H7 (cell line): ENCODE measurements around the gene LRPAP1. TPM values are rescaled to one million over a fixed set of nuclear protein-coding genes. Genes with fewer than 3 reads are reported as not detected.

Source experiments
- DNase-seq: peaks from one replicate; pipeline ENCODE4 v3.0.0; 2012
- H3K27me3 ChIP-seq: 2 replicates; pipeline ENCODE4 v1.6.0; 2011; ENCODE audit warnings: mild to moderate bottlenecking, low read length; ENCODE audit not compliant: control insufficient read depth, insufficient read depth
- H3K36me3 ChIP-seq: replicated peaks from 2 replicates; pipeline ENCODE4 v1.5.1; 2011; ENCODE audit warnings: low read length; ENCODE audit not compliant: control insufficient read depth, insufficient read depth
- H3K4me3 ChIP-seq: 2 replicates; pipeline ENCODE4 v1.5.1; 2011; ENCODE audit warnings: low read depth, mild to moderate bottlenecking, control low read depth, low read length, moderate library complexity; ENCODE audit not compliant: insufficient read depth
- total RNA-seq: library from RNA; depleted of rRNA; stranded (reverse); fragments of >200 nt; shearing (Covaris generic); gene quantifications from 2 replicates; pipeline ENCODE4 v1.2.3, GENCODE V29; 2014

Gene LRPAP1
- total RNA-seq, 1 experiment from 2014 or later = 101 TPM

DNA sequence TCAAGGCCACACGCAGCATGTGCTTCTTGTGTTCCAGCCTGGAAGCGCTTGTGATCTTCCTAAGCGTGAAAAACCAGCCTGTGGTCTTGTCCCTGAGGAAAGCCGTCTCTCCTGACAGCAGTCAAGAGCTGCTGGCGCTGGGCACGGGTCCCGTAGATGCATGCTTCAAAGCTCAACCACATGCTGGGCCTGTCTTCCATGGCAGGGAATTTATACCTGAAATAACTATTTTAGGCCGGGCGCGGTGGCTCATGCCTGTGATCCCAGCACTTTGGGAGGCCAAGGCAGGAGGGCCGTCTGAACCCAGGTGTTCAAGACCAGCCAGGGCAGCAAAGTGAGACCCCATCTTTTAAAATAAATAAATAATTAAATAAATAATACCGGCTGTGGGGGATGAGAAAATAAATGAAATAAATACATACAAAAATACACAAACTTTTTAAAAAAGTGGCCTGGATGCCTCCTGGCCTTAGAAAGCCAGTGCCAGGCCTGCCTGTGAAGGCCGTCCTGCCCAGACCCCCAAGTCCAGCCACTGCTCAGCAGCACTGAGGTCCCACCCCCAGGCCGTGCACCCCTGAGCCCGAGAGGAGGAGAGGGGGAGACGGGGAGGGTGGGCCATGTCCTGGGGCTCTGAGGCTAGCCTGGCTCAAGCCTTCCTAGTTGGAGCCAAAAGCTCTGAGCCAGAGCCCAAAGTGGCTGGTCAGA, 10.4 kb downstream of the LRPAP1 start:
- no peaks in the 10 kb centered on the region for H3K27me3 ChIP-seq
- no peak overlapping the region for H3K4me3 ChIP-seq
- H3K36me3 ChIP-seq = peaks cover 19% of the 10 kb centered on the region
- DNase-seq = no peak

DNA sequence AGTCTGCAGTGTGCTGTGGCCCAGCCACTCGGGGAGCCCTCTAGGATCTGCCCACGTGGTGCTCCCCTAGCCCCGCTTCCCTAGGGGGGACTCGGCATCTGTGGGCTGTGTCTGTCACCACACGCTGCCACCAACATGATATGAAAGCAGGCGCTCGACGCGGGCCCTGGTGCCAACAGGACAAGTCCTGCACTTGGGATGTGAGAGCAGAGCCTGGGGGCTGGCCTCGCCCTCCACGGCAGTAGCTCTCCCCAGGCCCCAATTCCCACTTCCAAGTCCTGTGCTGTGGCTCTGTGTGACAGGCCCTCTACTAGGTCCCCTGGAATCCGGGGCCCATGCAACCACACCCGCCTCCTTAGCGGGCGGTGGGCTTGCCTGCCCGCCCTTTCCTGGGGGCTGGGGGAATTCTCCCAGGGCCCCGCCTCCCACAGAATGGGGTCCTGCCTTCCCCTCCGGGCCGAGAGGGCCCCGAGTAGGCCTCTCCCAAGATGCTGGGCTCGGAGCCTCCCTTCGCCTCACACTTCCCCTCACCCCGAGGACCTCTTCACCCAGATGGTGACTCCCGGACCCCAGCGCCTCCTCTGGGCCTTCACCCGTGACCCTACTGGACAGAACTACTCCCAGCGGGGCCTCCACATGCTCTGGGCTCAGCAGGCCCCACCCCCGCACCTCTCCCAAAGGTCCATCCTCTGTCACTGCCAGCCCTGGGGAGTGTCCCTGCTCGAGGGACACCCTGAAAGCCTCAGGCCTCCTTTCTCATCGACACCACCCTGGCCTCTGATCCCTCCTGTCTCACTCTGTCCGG, 11.2 kb downstream of the LRPAP1 start:
- H3K36me3 ChIP-seq = peaks cover 21% of the 10 kb centered on the region
- DNase-seq = no peak
- H3K27me3 ChIP-seq = no peaks in the 10 kb centered on the region
- no peak overlapping the region for H3K4me3 ChIP-seq

- H3K4me3 ChIP-seq = no peak overlapping the region
- H3K27me3 ChIP-seq = no peaks in the 10 kb centered on the region
- no peak for DNase-seq
- peaks cover 21% of the 10 kb centered on the region for H3K36me3 ChIP-seq
Observed at GRCh38 chr4:3520276-3520675, 11.9 kb downstream of the LRPAP1 start.

DNA sequence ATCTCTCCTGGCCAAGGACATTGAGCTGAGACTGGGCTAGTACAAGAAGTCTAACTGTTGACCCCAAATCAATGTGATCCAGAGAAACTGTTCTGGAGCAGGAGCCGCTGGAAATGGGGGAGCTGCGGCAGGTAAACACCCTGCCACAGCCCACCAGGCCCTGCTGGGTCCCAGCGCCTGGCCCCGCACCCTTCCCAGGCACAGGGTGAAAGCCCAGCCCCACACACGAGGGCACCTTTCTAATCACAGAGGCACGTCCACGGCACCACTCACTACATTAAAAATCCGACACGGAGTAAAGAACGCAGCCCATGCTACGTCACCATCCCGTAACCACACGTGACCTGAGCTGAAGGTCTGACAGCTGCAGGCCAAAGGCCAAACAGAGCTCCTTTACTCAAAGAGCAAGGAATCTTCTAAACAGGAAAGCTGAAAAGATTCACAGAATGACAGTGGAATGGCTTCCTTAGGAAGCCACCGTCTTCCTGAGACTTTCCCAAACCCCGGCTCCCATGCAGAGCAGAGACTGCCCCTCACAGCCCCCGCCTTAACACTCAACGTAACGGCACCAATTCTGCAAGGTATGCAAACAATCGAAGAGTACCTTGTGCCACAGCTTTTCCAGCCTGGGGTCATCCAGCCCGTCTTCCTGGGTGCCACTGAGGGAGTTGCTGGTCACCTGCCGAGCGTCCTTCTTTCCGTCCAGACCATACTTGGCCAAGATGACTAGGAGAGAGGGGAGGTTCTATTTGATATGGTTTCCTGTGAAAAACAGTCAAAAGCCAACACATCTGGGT, 12.6 kb downstream of the LRPAP1 start:
- DNase-seq = no peak
- Histone ChIP-seq H3K36me3 (peaks cover 20% of the 10 kb centered on the region), H3K4me3 (no peak overlapping the region), H3K27me3 (no peaks in the 10 kb centered on the region)

GRCh38 chr4:3518941-3519340, 13.3 kb downstream of the LRPAP1 start:
- Histone ChIP-seq H3K4me3 (no peak overlapping the region), H3K27me3 (no peaks in the 10 kb centered on the region), H3K36me3 (peaks cover 19% of the 10 kb centered on the region)
- DNase-seq = no peak

DNA sequence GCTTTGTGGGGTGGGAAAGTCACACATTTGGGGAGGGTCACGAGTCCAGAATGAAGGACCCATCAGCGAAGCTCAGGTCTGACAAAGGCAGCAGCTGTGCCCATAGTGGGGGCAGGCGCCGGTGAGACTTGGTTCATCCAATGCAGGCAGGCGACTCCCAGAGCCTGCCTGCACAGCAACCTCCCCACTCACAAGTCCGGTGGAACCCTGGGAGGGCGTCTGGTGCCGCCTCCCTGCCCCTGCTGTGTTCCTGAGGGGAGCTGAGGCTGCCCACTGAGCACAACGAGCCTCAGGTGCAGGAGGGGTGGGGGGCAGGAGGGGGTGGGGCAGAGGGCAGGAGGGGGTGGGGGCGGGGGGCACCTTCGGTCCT, 13.7 kb downstream of the LRPAP1 start:
- Histone ChIP-seq H3K27me3 (no peaks in the 10 kb centered on the region), H3K36me3 (peaks cover 21% of the 10 kb centered on the region), H3K4me3 (no peak overlapping the region)
- no peak for DNase-seq

- no peak for DNase-seq
- no peak overlapping the region for H3K4me3 ChIP-seq
- H3K27me3 ChIP-seq = no peaks in the 10 kb centered on the region
- peaks cover 22% of the 10 kb centered on the region for H3K36me3 ChIP-seq
Observed at GRCh38 chr4:3517731-3518510, 14.3 kb downstream of the LRPAP1 start.

DNA sequence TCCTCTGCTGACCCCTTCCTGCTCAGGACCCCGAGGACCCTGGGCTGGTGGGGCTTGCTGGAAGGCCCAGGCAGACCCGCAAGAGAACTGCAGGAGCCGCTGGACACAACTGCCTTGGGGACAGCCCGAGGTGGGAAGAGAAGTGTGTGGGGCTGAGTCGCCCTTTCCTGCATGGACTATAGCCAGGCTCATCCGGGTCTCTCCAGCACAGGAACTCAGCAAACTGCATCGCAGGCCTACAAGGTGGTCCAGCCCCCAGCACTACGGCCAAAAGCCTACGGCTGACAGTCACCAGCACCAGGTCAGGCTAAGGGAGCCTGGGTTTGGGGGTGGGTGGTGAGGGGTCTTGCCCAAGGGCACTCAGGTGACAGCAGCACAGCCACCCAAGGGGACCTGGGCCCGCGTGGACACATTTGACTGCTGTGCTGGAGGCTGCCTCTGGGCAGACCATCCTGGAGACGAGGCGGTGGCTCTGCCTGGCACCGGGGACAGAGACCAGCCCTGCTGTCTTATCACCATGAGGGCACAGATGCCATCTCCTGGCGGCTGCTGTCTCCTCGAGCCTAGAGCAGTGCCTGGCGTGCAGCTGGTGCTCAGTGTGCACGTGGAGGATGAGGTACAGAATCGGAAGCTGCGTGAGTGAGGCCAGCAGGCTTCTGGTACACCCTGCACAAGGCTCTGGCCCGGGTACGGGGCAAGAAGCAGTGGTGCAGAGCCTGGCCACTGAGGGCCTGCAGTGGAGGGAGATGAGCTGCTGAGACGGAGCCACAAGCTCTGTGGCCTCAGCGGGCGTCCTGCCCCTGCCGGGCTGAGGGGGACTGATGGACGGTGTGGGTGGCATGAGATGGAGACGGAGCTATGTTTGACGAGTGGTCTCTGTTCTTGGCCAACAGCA, 15.1 kb downstream of the LRPAP1 start:
- no peak for DNase-seq
- H3K27me3 ChIP-seq = no peaks in the 10 kb centered on the region
- H3K4me3 ChIP-seq = no peak overlapping the region
- H3K36me3 ChIP-seq = peaks cover 28% of the 10 kb centered on the region

DNA sequence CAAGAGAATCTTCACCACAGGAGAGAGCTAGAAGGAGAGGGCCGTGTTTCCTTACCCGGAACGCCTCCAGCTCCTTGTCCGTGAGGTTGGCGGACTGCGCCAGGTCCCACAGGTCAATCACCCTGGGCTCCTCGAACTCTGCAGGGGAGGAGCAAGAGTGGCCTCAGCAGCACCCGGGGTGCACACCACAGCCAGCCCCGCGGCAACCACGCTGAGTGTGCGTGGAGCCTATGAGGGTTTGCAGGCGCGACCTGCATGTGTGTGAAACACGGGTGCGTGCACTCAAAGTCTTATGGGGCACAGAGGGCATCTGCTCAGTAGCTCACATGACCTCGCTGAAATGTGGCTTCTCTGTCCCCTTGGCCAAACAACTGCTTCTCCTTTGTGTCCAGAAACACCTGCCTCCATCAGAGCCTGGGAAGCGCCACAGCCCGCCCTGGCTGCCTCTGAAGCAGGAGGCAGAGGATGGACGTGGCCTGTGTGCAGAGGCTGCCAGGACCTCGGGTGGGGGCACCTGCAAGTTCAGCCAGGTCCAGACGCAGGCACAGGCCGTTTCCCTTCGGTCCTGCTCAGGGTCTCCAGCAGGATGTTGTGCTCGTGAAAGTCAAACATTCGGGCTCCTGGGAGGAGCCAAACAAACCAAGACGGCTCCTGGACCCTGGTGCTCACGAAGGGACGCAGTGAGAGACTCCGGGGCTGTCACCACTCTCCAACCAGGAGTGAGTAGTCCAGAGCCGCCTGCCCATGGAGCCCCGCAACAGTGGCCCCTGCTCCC, 16.0 kb downstream of the LRPAP1 start:
- DNase-seq = no peak
- Histone ChIP-seq H3K4me3 (no peak overlapping the region), H3K27me3 (no peaks in the 10 kb centered on the region), H3K36me3 (peaks cover 25% of the 10 kb centered on the region)

DNA sequence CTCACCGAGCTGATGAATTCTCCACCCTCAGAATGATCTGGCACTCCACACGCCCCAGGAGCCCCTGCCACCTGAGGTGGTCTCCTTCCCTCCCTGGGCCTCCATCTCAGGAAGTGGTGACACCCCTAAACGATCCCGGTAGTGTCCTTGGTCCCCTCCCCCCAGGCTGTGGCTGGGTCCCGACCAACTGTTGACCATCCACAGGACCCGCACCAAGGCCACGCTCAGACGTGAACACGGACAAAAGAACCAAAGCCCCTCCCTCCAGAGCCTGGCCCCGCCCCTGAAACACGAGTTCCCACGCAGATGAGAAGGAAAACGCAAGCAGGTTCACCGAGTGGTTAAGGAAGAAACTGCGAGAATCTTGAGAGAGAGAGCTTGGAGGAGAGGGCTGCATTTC, 16.6 kb downstream of the LRPAP1 start:
- peaks cover 25% of the 10 kb centered on the region for H3K36me3 ChIP-seq
- no peaks in the 10 kb centered on the region for H3K27me3 ChIP-seq
- peak; percentile 82 for DNase-seq
- H3K4me3 ChIP-seq = no peak overlapping the region

DNA sequence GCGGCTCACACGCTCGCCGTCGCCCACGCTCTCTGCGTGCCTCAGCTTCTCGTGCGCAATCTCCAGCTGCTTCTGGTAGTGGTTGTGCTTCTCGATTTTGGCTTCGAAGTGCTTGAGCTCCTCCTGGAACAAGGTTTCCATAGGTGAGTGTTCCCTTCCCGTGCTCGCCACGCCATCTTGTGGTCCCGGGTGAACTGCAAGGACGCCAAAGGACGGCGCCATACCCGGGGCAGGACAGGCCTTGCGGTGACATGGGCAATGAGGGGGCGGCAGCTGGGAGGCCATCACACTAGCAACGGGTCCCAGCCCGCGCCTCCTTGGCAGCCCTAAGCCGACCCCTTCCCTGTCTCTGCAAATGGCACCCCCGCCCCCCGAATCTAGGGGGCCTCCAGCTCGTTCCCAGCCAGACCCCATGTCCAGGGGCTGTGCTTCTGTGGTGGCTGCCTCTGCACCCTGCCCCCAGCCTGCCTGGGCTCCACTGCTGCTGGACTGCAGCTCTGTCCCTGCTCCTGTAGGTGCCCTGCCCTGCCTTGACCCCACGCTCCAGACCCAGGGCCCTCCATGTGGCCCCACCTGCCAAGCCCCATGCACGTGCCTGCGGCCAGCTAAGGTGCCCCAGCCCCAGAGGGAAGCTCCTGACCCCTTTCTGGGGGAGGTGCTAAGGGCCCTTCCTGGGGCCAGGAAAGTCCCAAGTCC, 17.3 kb downstream of the LRPAP1 start:
- H3K36me3 ChIP-seq = peaks cover 25% of the 10 kb centered on the region
- H3K27me3 ChIP-seq = no peaks in the 10 kb centered on the region
- no peak overlapping the region for H3K4me3 ChIP-seq
- DNase-seq = peak; percentile 94

- peaks cover 23% of the 10 kb centered on the region for H3K36me3 ChIP-seq
- no peak for DNase-seq
- H3K27me3 ChIP-seq = no peaks in the 10 kb centered on the region
- H3K4me3 ChIP-seq = no peak overlapping the region
Observed at GRCh38 chr4:3514221-3514780, 17.9 kb downstream of the LRPAP1 start.
